K562 (cell line): ENCODE measurements around the gene CDK5R1. TPM values are rescaled to one million over a fixed set of nuclear protein-coding genes. Genes with fewer than 3 reads are reported as not detected.

ENCODE experiments used
- ATAC-seq: fragments of 200-7000 bp; cut with Tn5 transposase; 3 replicates; pipeline ENCODE4 v1.9.1; 2020; ENCODE audit warnings: moderate library complexity
- BruUV-seq: library from RNA; stranded (reverse); fragments of 400-500 nt; replicated peaks from 2 replicates; lab custom pipeline; 2021; lab: Mats Ljungman, UMichigan
- CTCF ChIA-PET: fragments of 300-600 bp; formaldehyde crosslinking; extraction: SDS; loops from one replicate; lab custom pipeline; 2021; ENCODE audit warnings: low intra/inter-chr PET ratio; lab: Yijun Ruan, JAX
- POLR2A ChIA-PET: fragments of 300-600, 350-650 bp; sonication (Branson Sonifier 250); formaldehyde crosslinking; extraction: SDS; loops from one replicate; lab custom pipeline; 2021; ENCODE audit warnings: antibody characterized with exemption, inconsistent platforms; lab: Yijun Ruan, JAX
- DNase-seq, 4 experiments: peaks; one replicate each; pipeline versions ENCODE4 v3.0.0 to v3.0.0-alpha.2; 2011 to 2018; ENCODE audit warnings: low spot score in 3 of 4, mixed read lengths in 3 of 4; ENCODE audit errors: extremely low read depth in 1 of 4
- FAIRE-seq: peaks from 2 replicates; lab custom pipeline; 2011; peaks lifted over from hg19 to GRCh38; lab: Jason Lieb, UNC
- H2AFZ ChIP-seq: 2 replicates; pipeline ENCODE4 v1.6.0; 2011; ENCODE audit warnings: low read depth, low read length, control low read depth, inconsistent platforms
- H3K27ac ChIP-seq: fragments of 200-600 bp; 3 replicates; pipeline ENCODE4 v1.8.0; 2011; ENCODE audit warnings: low read depth, mild to moderate bottlenecking, control low read depth, inconsistent platforms, low read length, moderate library complexity, mixed read lengths; ENCODE audit errors: extremely low read depth
- H3K27me3 ChIP-seq, 2 experiments: fragments of 300-600 bp in 1 of 2; 2 replicates in 1 of 2; 3 replicates in 1 of 2; pipeline versions ENCODE4 v1.6.0 to v1.8.0; 2011; ENCODE audit warnings: inconsistent platforms in 2 of 2, low read length in 2 of 2, mild to moderate bottlenecking in 1 of 2, mixed read lengths in 1 of 2, moderate library complexity in 1 of 2; ENCODE audit not compliant: control insufficient read depth in 2 of 2, insufficient read depth in 2 of 2
- H3K36me3 ChIP-seq: fragments of 300-600 bp; 3 replicates; pipeline ENCODE4 v1.8.0; 2011; ENCODE audit warnings: mild to moderate bottlenecking, low read length, inconsistent platforms; ENCODE audit not compliant: control insufficient read depth, insufficient read depth
- H3K4me1 ChIP-seq, 2 experiments: fragments of 200-600 bp in 1 of 2; replicated peaks in 1 of 2; 2 replicates in 1 of 2; 3 replicates in 1 of 2; pipeline versions ENCODE4 v1.5.1 to v1.8.0; 2011; ENCODE audit warnings: inconsistent platforms in 2 of 2, low read length in 2 of 2, mild to moderate bottlenecking in 1 of 2, mixed read lengths in 1 of 2, moderate library complexity in 1 of 2; ENCODE audit not compliant: control insufficient read depth in 2 of 2, insufficient read depth in 2 of 2
- H3K4me2 ChIP-seq: 2 replicates; pipeline ENCODE4 v1.6.1; 2011; ENCODE audit warnings: low read length, control low read depth, inconsistent platforms, mixed read lengths; ENCODE audit not compliant: insufficient read depth
- H3K4me3 ChIP-seq: fragments of 200-600 bp; sonication (generic), shearing (Covaris generic); 2 replicates; pipeline ENCODE4 v1.5.1; 2016; ENCODE audit warnings: control low read depth, inconsistent platforms
- H3K79me2 ChIP-seq: fragments of 200-600 bp; 3 replicates; pipeline ENCODE4 v1.8.0; 2011; ENCODE audit warnings: low read length, inconsistent platforms; ENCODE audit not compliant: control insufficient read depth, insufficient read depth
- H3K9ac ChIP-seq, 2 experiments: 2 replicates each; pipeline versions ENCODE4 v1.6.0 to v1.6.1; 2011; ENCODE audit warnings: low read depth in 2 of 2, low read length in 2 of 2, control low read depth in 1 of 2, inconsistent platforms in 1 of 2, mild to moderate bottlenecking in 1 of 2, mixed read lengths in 1 of 2; ENCODE audit not compliant: insufficient read depth in 1 of 2
- H3K9me1 ChIP-seq: one replicate; pipeline ENCODE4 v1.6.0; 2011; ENCODE audit warnings: inconsistent platforms, mild to moderate bottlenecking, low read length, moderate library complexity; ENCODE audit not compliant: control insufficient read depth, insufficient read depth
- H3K9me3 ChIP-seq: replicated peaks from 2 replicates; pipeline ENCODE4 v1.5.1; 2011; ENCODE audit warnings: low read depth, low read length, inconsistent platforms; ENCODE audit not compliant: control insufficient read depth, insufficient read depth
- H4K20me1 ChIP-seq: replicated peaks from 2 replicates; pipeline ENCODE4 v1.6.1; 2011; ENCODE audit warnings: low read length, inconsistent platforms, mixed read lengths; ENCODE audit not compliant: control insufficient read depth, insufficient read depth
- GATAD2A ChIP-seq: fragments of 450-650 bp; IDR thresholded peaks from 2 replicates; pipeline ENCODE4 v1.6.1; 2017
- POLR2H ChIP-seq: IDR thresholded peaks from 2 replicates; pipeline ENCODE4 v1.6.1; 2016; ENCODE audit warnings: missing genetic modification characterization, low read depth, mild to moderate bottlenecking, control low read depth, missing compliant biosample characterization, moderate library complexity
- PPARD ChIP-seq: fragments of 250-450 bp; sonication (Bioruptor Pico); IDR thresholded peaks from 2 replicates; pipeline ENCODE4 v1.8.0; 2022; ENCODE audit warnings: inconsistent platforms, mild to moderate bottlenecking, moderate library complexity
- ZNF449 ChIP-seq: fragments of 250-450 bp; sonication (Bioruptor Pico); IDR thresholded peaks from 2 replicates; pipeline ENCODE4 v1.8.0; 2022; ENCODE audit warnings: moderate library complexity, mild to moderate bottlenecking, inconsistent platforms
- ZNF561 ChIP-seq: fragments of 450-650 bp; formaldehyde crosslinking; conservative IDR thresholded peaks from 2 replicates; pipeline ENCODE4 v1.4.0; 2020; ENCODE audit warnings: mild to moderate bottlenecking, moderate library complexity
- WGBS: fragments of 100-300 bp; shearing (Covaris generic); methylation state at CpG from one replicate; pipeline ENCODE4 v1.1.6; 2016; ENCODE audit warnings: low coverage, mixed read lengths; ENCODE audit not compliant: insufficient coverage; ENCODE audit errors: missing lambda C conversion rate; 5-methylcytosine and 5-hydroxymethylcytosine counted together
- in situ Hi-C: fragments of 300-500 bp; cut with MboI; formaldehyde crosslinking; loops from 4 replicates; pipeline ENCODE4 v1.15.0; 2018; ENCODE audit warnings: inconsistent platforms, mixed read lengths
- intact Hi-C: fragments of 100-400 bp; cut with micrococcal nuclease; formaldehyde crosslinking; loops from 2 replicates; pipeline ENCODE4 v1.14.2; 2022
- polyA plus RNA-seq, 8 experiments: library from polyadenylated mRNA; depleted of rRNA in 4 of 8; stranded (reverse) in 5 of 8; unstranded in 3 of 8; fragments of >200 nt; fragmentation: Nextera tagmentation in 2 of 8; fragmentation: Illumina TruSeq in 1 of 8; extraction: Ambion mirVana in 2 of 8; extraction: Trizol in 1 of 8; gene quantifications; 2 replicates each; pipeline versions ENCODE4 v1.2.1 to v1.2.3, GENCODE V29; 2011 to 2014; ENCODE audit warnings: inconsistent platforms in 1 of 8, missing spikeins in 1 of 8
- total RNA-seq, 7 experiments: library from RNA; depleted of rRNA in 6 of 7; stranded (reverse); fragments of >200 nt in 6 of 7; fragmentation: Illumina TruSeq in 2 of 7; extraction: Trizol in 2 of 7; gene quantifications; 2 replicates each; pipeline versions ENCODE4 v1.2.1 to v1.2.3, GENCODE V29; 2011 to 2021; ENCODE audit warnings: low replicate concordance in 1 of 7

CDK5R1 gene
- total and polyA plus RNA-seq, 9 of the 15 experiments (the other 6 are each of a cell fraction or from before 2014, with no cell fraction given), result 0.10 to 4.8 (median 2.3) TPM

GRCh38 chr17:32519228-32520103 lies 32.7 kb downstream of the CDK5R1 start:
- Histone ChIP-seq H4K20me1 (no peaks in the 10 kb centered on the region), H3K4me1 (peaks cover 0 to 4% of the 10 kb centered on the region in 2 experiments; a peak in 1 of 5 replicates), H3K9me1 (no peaks in the 10 kb centered on the region), H3K4me2 (no peak overlapping the region), H3K79me2 (no peaks in the 10 kb centered on the region), H3K9me3 (no peaks in the 10 kb centered on the region), H3K27me3 (no peaks in the 10 kb centered on the region), H3K27ac (no peak overlapping the region), H3K36me3 (no peaks in the 10 kb centered on the region), H3K9ac (no peak overlapping the region), H2AFZ (no peak overlapping the region), H3K4me3 (no peak overlapping the region)
- in situ Hi-C loops, result no loop called here
- intact Hi-C loops, result no loop called here
- BruUV-seq, result no TSS peak
- TF ChIP-seq POLR2H (tag), result no peak
- no peak for TF ChIP-seq GATAD2A
- ATAC-seq, result no peak
- DNase-seq, result no peak
- no peak for FAIRE-seq
- ChIA-PET CTCF (no interaction called here), POLR2A (no interaction called here)
- 87% methylated on average over 16 of the region's 61 CpGs for WGBS

- ATAC-seq (no peak), FAIRE-seq (no peak), DNase-seq (no peak)
- Histone ChIP-seq H3K4me3 (no peak overlapping the region), H3K79me2 (no peaks in the 10 kb centered on the region), H3K9me3 (no peaks in the 10 kb centered on the region), H3K27me3 (no peaks in the 10 kb centered on the region), H3K27ac (no peak overlapping the region), H3K36me3 (no peaks in the 10 kb centered on the region), H3K9ac (no peak overlapping the region), H4K20me1 (no peaks in the 10 kb centered on the region), H3K9me1 (no peaks in the 10 kb centered on the region), H3K4me2 (no peak overlapping the region), H3K4me1 (peaks cover 0 to 4% of the 10 kb centered on the region in 2 experiments; a peak in 1 of 5 replicates), H2AFZ (no peak overlapping the region)
- ChIA-PET CTCF (no interaction called here), POLR2A (no interaction called here)
- in situ Hi-C loops (no loop called here), intact Hi-C loops (no loop called here)
- no TSS peak for BruUV-seq
- WGBS, result 74% methylated on average over 13 of the region's 17 CpGs
- no peak for TF ChIP-seq ZNF449 (CRISPR knock-in tag)
- TF ChIP-seq ZNF561 (CRISPR knock-in tag), result no peak
- no peak for TF ChIP-seq PPARD (CRISPR knock-in tag)
These were observed 33.4 kb downstream of the CDK5R1 start for GRCh38 chr17:32520104-32520701.
